ENCODE data around the gene SHC3.

SHC3 gene

DNA sequence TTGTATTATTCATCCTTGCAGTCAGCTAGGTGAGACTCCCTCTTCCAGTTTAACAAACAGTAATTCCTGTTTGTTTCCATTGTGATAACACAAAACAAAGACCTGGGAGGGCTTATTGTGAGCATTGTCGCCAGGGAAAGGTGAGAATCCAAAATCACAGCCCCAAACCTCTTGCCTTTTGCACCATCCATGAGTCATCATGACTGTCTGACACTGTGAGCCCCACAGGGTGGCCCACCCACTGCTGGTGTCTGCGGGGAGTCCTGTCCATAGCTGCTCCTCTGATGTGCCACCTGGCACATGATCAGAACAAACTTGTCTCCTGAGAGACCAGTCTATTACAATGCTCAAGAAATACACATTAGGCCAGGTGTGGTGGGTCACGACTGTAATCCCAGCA lies 221.1 kb downstream of the SHC3 start:
- peaks cover 3% of the 10 kb centered on the region; the same call in 1 of the 2 replicates for H3K36me3 ChIP-seq (ENCODE audit: insufficient read depth, low read length)
- H3K4me1 ChIP-seq (ENCODE audit: insufficient read depth, low read length) = 0 out of 2 replicates have a peak, but pooled peaks cover 5% of the 10 kb centered on the region
- H3K9me3 ChIP-seq (ENCODE audit: control insufficient read depth, insufficient read depth, low read length) = no peaks in the 10 kb centered on the region
- H3K9ac ChIP-seq (ENCODE audit: low read depth, low read length) = no peak overlapping the region
